ENCODE results near the gene C1R. TPM values are rescaled to one million over a fixed set of nuclear protein-coding genes. Genes with fewer than 3 reads are reported as not detected.

Gene C1R
- total and polyA plus RNA-seq, 2 of the 8 experiments (the other 6 are each of a cell fraction or from before 2014, with no cell fraction given): 6.9 to 16.3 TPM

GRCh38 chr12:7068994-7069346 lies 23.3 kb downstream of the C1R start:
- FAIRE-seq: no peak
- TF ChIP-seq FOSL1 (IDR thresholded peaks at IDR 0.05; ENCODE audit: insufficient read depth, low read depth, low read length): no peak
- TF ChIP-seq TEAD4 (IDR thresholded peaks at IDR 0.05; ENCODE audit: low read depth, low read length): no peak
- TF ChIP-seq BCL11A (IDR thresholded peaks at IDR 0.05; ENCODE audit: low read depth in 2 of 2, low read length in 2 of 2): no peak
- TF ChIP-seq RAD21 (IDR thresholded peaks at IDR 0.05 in 1 of 2, conservative IDR thresholded peaks at IDR 0.05 in 1 of 2; ENCODE audit: low read depth in 2 of 2, low read length in 2 of 2): no peak

More at GRCh38 chr12:7068994-7069346, 23.3 kb downstream of the C1R start:
- H2BK120ac ChIP-seq (replicated peaks; ENCODE audit: low read depth, low read length): no peak overlapping the region
- H3K56ac ChIP-seq (replicated peaks; ENCODE audit: insufficient read length, low read depth, low read length): no peak overlapping the region
- no peak overlapping the region for H3K4ac ChIP-seq (replicated peaks; ENCODE audit: insufficient read length, low read depth, low read length)
- no peak overlapping the region for H2AFZ ChIP-seq (ENCODE audit: low read length)
- no peaks in the 10 kb centered on the region for H3K79me2 ChIP-seq (ENCODE audit: control insufficient read depth in 1 of 2, insufficient read depth in 2 of 2, low read length in 2 of 2)
- H2BK12ac ChIP-seq (ENCODE audit: low read depth, low read length): no peak overlapping the region
- POLR2A ChIA-PET (ENCODE audit: partially characterized antibody): interaction anchor here (0.6 to 2.8 kb wide), 6 partner anchors 9 to 125 kb away, joined by 3 to 11 read pairs (median 4); partner anchors contain the start of genes C12orf57, C1S and RNU7-1
- H3K4me1 ChIP-seq (replicated peaks in 1 of 4; ENCODE audit: control insufficient read depth in 3 of 4, insufficient read depth in 4 of 4, low read length in 3 of 4): no peaks in the 10 kb centered on the region
- H4K20me1 ChIP-seq (replicated peaks in 1 of 2; ENCODE audit: control insufficient read depth in 1 of 2, insufficient read depth in 2 of 2, low read length in 2 of 2): no peaks in the 10 kb centered on the region
- H3K18ac ChIP-seq (ENCODE audit: extremely low read depth, low read length): no peak overlapping the region
- H4K8ac ChIP-seq (ENCODE audit: extremely low read depth, insufficient read depth, low read length): no peak overlapping the region
- no peak overlapping the region for H3K9ac ChIP-seq (replicated peaks in 1 of 4; ENCODE audit: extremely low read depth in 1 of 4, low read depth in 3 of 4, low read length in 3 of 4)
- H4K91ac ChIP-seq (replicated peaks; ENCODE audit: insufficient read length, low read length): no peak overlapping the region
- H2AK5ac ChIP-seq (ENCODE audit: low read depth, low read length): no peak overlapping the region
- H3K4me2 ChIP-seq (ENCODE audit: insufficient read depth in 1 of 2, low read depth in 2 of 2, low read length in 2 of 2): no peak overlapping the region
- H3K79me1 ChIP-seq (ENCODE audit: low read depth, low read length): no peaks in the 10 kb centered on the region
- no peak overlapping the region for H3K4me3 ChIP-seq (ENCODE audit: extremely low read depth in 1 of 4, insufficient read depth in 2 of 4, low read depth in 3 of 4, low read length in 4 of 4)
- CTCF ChIA-PET (ENCODE audit: partially characterized antibody): interaction anchor here (0.6 to 3.4 kb wide), 8 partner anchors 9 to 645 kb away, joined by 3 to 12 read pairs (median 3); partner anchors contain the start of gene C1S
- no peaks in the 10 kb centered on the region; a peak in 1 of 4 replicates for H3K9me3 ChIP-seq (ENCODE audit: insufficient read depth in 2 of 2, low read depth in 1 of 2, low read length in 1 of 2)
- no peak overlapping the region for H2BK20ac ChIP-seq (ENCODE audit: low read length)
- H3K27me3 ChIP-seq (replicated peaks in 1 of 4; ENCODE audit: control insufficient read depth in 3 of 4, extremely low read depth in 1 of 4, insufficient read depth in 3 of 4, low read length in 3 of 4): no peaks in the 10 kb centered on the region
- no peak overlapping the region for H4K5ac ChIP-seq (ENCODE audit: insufficient read length, low read depth, low read length)
- no peak overlapping the region for H3K27ac ChIP-seq (ENCODE audit: low read depth, low read length)
- no peaks in the 10 kb centered on the region for H3K36me3 ChIP-seq (ENCODE audit: control insufficient read depth in 2 of 4, insufficient read depth in 4 of 4, low read length in 3 of 4)
- no peak for DNase-seq (ENCODE audit: low read depth in 1 of 2, low spot score in 2 of 2)
- no peak overlapping the region for H2BK15ac ChIP-seq (ENCODE audit: low read length)
- H2BK5ac ChIP-seq (ENCODE audit: low read depth, low read length): no peak overlapping the region
- no peak overlapping the region for H3K14ac ChIP-seq (ENCODE audit: insufficient read length)
- 90% methylated on average over 2 of the region's 2 CpGs; no CpG with 5 or more reads in 1 of the 2 experiments for WGBS, 2 experiments (ENCODE audit: extremely low coverage in 1 of 2, insufficient coverage in 1 of 2, insufficient read length in 1 of 2, insufficient replicate concordance in 2 of 2, low coverage in 1 of 2, low lambda C conversion rate in 2 of 2, missing lambda C conversion rate in 1 of 2)
- no peaks in the 10 kb centered on the region for H3K23me2 ChIP-seq (ENCODE audit: low read depth, low read length)
- no peak overlapping the region for H3K23ac ChIP-seq (ENCODE audit: insufficient read length)
